ENCODE results near the gene S100A1. TPM values are rescaled to one million over a fixed set of nuclear protein-coding genes. Genes with fewer than 3 reads are reported as not detected.
"Not testable (repeated sequence)": the region's sequence is repeated elsewhere in the genome, so short reads cannot be mapped to it uniquely, and the experiment has no call there.

S100A1 gene
- total RNA-seq, 1 donor from 2014 or later = not detected

GRCh38 chr1:153671628-153672353, 43.6 kb downstream of the S100A1 start:
- not testable (repeated sequence) for H3K4me3 Mint-ChIP-seq (ENCODE audit: low read depth); H3K9me3 Mint-ChIP-seq; H3K27me3 Mint-ChIP-seq (ENCODE audit: low read depth); H3K27ac Mint-ChIP-seq; H3K36me3 Mint-ChIP-seq (ENCODE audit: low read depth)
- intact Hi-C loops (cut with micrococcal nuclease) = loop anchor here (1.0 to 5.0 kb wide), 12 partner anchors 13 to 601 kb away; partner anchors contain the start of genes CHTOP, HAX1, INTS3 and RAB13
- DNase-seq (ENCODE audit: low spot score) = peak; percentile 50
- H3K4me1 Mint-ChIP-seq (ENCODE audit: low read depth) = peaks cover 25% of the 10 kb centered on the region

GRCh38 chr1:153673511-153673910, 45.3 kb downstream of the S100A1 start:
- Mint-ChIP-seq H3K27ac (peak overlapping the region; percentile 55), H3K4me1 (ENCODE audit: low read depth) (peaks cover 26% of the 10 kb centered on the region), H3K4me3 (ENCODE audit: low read depth) (peak overlapping the region; percentile 59), H3K9me3 (no peaks in the 10 kb centered on the region), H3K27me3 (ENCODE audit: low read depth) (peaks cover 11% of the 10 kb centered on the region), H3K36me3 (ENCODE audit: low read depth) (no peaks in the 10 kb centered on the region)
- DNase-seq (ENCODE audit: low spot score) = no peak
- intact Hi-C loops (cut with micrococcal nuclease) = loop anchor here (5.0 kb wide), 4 partner anchors 54 to 599 kb away; partner anchors contain the start of genes HAX1, INTS3, S100A3 and S100A4

- Mint-ChIP-seq H3K27me3 (ENCODE audit: low read depth) (peaks cover 42% of the 10 kb centered on the region), H3K36me3 (ENCODE audit: low read depth) (no peaks in the 10 kb centered on the region), H3K9me3 (no peaks in the 10 kb centered on the region), H3K4me1 (ENCODE audit: low read depth) (peaks cover 20% of the 10 kb centered on the region), H3K27ac (no peak overlapping the region), H3K4me3 (ENCODE audit: low read depth) (peak overlapping the region; percentile 71)
- intact Hi-C loops (cut with micrococcal nuclease) = loop anchor here (1.0 kb wide), 1 partner anchor 71 kb away; no protein-coding TSS in a partner anchor
- peak; percentile 31 for DNase-seq (ENCODE audit: low spot score)
These were observed 49.7 kb downstream of the S100A1 start for GRCh38 chr1:153677718-153678518.

DNA sequence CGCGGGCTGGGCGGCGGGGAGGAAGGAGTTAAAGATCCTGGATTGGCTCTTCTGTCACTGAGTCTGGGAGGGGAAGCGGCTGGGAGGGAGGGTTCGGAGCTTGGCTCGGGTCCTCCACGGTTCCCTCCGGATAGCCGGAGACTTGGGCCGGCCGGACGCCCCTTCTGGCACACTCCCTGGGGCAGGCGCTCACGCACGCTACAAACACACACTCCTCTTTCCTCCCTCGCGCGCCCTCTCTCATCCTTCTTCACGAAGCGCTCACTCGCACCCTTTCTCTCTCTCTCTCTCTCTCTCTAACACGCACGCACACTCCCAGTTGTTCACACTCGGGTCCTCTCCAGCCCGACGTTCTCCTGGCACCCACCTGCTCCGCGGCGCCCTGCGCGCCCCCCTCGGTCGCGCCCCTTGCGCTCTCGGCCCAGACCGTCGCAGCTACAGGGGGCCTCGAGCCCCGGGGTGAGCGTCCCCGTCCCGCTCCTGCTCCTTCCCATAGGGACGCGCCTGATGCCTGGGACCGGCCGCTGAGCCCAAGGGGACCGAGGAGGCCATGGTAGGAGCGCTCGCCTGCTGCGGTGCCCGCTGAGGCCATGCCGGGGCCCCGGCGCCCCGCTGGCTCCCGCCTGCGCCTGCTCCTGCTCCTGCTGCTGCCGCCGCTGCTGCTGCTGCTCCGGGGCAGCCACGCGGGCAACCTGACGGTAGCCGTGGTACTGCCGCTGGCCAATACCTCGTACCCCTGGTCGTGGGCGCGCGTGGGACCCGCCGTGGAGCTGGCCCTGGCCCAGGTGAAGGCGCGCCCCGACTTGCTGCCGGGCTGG, 50.5 kb downstream of the S100A1 start, which contains the start of gene NPR1:
Gene NPR1, plus strand, starts transcription at position 170 of the 818 bp plus-strand sequence. Its CDS starts 421 bp downstream, at position 591.
- peaks cover 43% of the 10 kb centered on the region for H3K27me3 Mint-ChIP-seq (ENCODE audit: low read depth)
- peak within 1 kb of the TSS; percentile 71 for H3K4me3 Mint-ChIP-seq (ENCODE audit: low read depth)
- no peaks in the 10 kb centered on the region for H3K9me3 Mint-ChIP-seq
- H3K27ac Mint-ChIP-seq = no peak within 1 kb of the TSS
- DNase-seq (ENCODE audit: low spot score) = no peak
- H3K4me1 Mint-ChIP-seq (ENCODE audit: low read depth) = peaks cover 18% of the 10 kb centered on the region
- intact Hi-C loops (cut with micrococcal nuclease) = no loop called here
- no peaks in the 10 kb centered on the region for H3K36me3 Mint-ChIP-seq (ENCODE audit: low read depth)

DNA sequence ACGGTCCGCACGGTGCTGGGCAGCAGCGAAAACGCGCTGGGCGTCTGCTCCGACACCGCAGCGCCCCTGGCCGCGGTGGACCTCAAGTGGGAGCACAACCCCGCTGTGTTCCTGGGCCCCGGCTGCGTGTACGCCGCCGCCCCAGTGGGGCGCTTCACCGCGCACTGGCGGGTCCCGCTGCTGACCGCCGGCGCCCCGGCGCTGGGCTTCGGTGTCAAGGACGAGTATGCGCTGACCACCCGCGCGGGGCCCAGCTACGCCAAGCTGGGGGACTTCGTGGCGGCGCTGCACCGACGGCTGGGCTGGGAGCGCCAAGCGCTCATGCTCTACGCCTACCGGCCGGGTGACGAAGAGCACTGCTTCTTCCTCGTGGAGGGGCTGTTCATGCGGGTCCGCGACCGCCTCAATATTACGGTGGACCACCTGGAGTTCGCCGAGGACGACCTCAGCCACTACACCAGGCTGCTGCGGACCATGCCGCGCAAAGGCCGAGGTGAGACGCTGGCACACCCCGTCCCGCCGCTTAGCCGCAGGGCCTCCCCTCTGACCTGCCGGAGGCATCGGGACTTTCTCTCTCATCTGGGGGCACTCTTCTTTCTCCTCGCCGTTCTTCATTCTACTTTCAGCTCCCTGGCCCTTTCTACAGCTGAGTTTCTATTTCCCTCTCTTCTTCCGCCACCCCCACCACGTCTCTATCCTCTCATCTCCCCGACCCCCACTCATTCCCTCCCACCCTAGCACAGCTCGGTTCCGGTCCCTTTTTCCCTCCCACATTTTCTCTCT, 51.3 kb downstream of the S100A1 start:
- peaks cover 18% of the 10 kb centered on the region for H3K4me1 Mint-ChIP-seq (ENCODE audit: low read depth)
- peaks cover 47% of the 10 kb centered on the region for H3K27me3 Mint-ChIP-seq (ENCODE audit: low read depth)
- H3K9me3 Mint-ChIP-seq = no peaks in the 10 kb centered on the region
- no peak for DNase-seq (ENCODE audit: low spot score)
- H3K4me3 Mint-ChIP-seq (ENCODE audit: low read depth) = peak overlapping the region; percentile 69
- H3K27ac Mint-ChIP-seq = no peak overlapping the region
- intact Hi-C loops (cut with micrococcal nuclease) = no loop called here
- H3K36me3 Mint-ChIP-seq (ENCODE audit: low read depth) = no peaks in the 10 kb centered on the region

DNA sequence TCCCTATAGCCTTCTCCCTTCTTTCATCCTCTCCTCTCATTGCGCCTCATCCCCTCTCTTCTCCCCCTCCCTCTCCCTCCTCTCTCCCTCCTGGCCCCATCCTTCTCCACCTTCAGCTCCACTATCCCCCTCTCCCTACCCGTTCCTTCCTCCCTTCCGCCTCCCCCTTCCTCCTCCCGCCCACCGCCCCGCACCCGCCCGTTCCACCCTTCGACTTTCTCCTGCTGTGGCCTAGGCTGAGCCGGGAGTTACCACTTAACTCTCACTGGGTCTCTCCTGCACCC, 51.8 kb downstream of the S100A1 start:
- no peaks in the 10 kb centered on the region for H3K9me3 Mint-ChIP-seq
- no peak for DNase-seq (ENCODE audit: low spot score)
- peak overlapping the region; percentile 46 for H3K4me3 Mint-ChIP-seq (ENCODE audit: low read depth)
- H3K4me1 Mint-ChIP-seq (ENCODE audit: low read depth) = peaks cover 18% of the 10 kb centered on the region
- H3K36me3 Mint-ChIP-seq (ENCODE audit: low read depth) = no peaks in the 10 kb centered on the region
- no peak overlapping the region for H3K27ac Mint-ChIP-seq
- intact Hi-C loops (cut with micrococcal nuclease) = no loop called here
- H3K27me3 Mint-ChIP-seq (ENCODE audit: low read depth) = peaks cover 47% of the 10 kb centered on the region

Other genes starting within 250 kb of the S100A1 start
- gene S100A8, start 237.4 kb upstream of the S100A1 start, total RNA-seq = not detected in 2 replicates
- gene S100A7A, start 211.9 kb upstream of the S100A1 start, total RNA-seq = not detected in 2 replicates
- gene S100A7, start 167.8 kb upstream of the S100A1 start, total RNA-seq = not detected in 2 replicates
- 209 and 229 TPM in 2 replicates for gene S100A6, start 92.4 kb upstream of the S100A1 start, total RNA-seq
- gene S100A5, start 87.5 kb upstream of the S100A1 start, total RNA-seq = 1.8 and 2.4 TPM in 2 replicates
- gene S100A4, start 82.6 kb upstream of the S100A1 start, total RNA-seq = 175 and 181 TPM in 2 replicates
- gene S100A3, start 79.2 kb upstream of the S100A1 start, total RNA-seq = not detected in 2 replicates
- gene S100A2, start 62.6 kb upstream of the S100A1 start, total RNA-seq = 0.44 and 0.75 TPM in 2 replicates
- gene S100A16, start 15.3 kb upstream of the S100A1 start, total RNA-seq = not detected in 2 replicates
- gene S100A14, start 12.1 kb upstream of the S100A1 start, total RNA-seq = not detected in 2 replicates
- gene S100A13, start 929 bp upstream of the S100A1 start, total RNA-seq = 3.9 and 4.0 TPM in 2 replicates
- gene CHTOP, start 5.6 kb downstream of the S100A1 start, total RNA-seq = 94.6 and 98.7 TPM in 2 replicates
- 32.8 and 33.1 TPM in 2 replicates for gene SNAPIN, start 30.3 kb downstream of the S100A1 start, total RNA-seq
- 352 and 358 TPM in 2 replicates for gene ILF2, start 42.6 kb downstream of the S100A1 start, total RNA-seq
- gene NPR1, start 50.3 kb downstream of the S100A1 start, total RNA-seq = not detected in 2 replicates
- gene INTS3, start 99.6 kb downstream of the S100A1 start, total RNA-seq = 53.8 and 54.0 TPM in 2 replicates
- gene SLC27A3, start 147.0 kb downstream of the S100A1 start, total RNA-seq = 11.5 and 13.7 TPM in 2 replicates

All from activated T-helper 2 cell treated with anti-CD3 and anti-CD28 coated beads, Interferon-gamma antibody, Interleukin-2, Interleukin-4, amounts not matched to agents 10 μg/mL and 5 μg/mL and 100 μg/mL, durations not matched to agents 14 hours and 24 hours and 36 hours (primary cell).